Ecto neural progenitor cell (in vitro differentiated cells): ENCODE measurements around the gene HSBP1L1.

ENCODE experiments used
- DNase-seq: peaks from one replicate; pipeline ENCODE4 v3.0.0-alpha.2; 2018; ENCODE audit warnings: low spot score

The HSBP1L1 gene

GRCh38 chr18:79964330-79965118 lies at the start of gene HSBP1L1:
TSS of gene HSBP1L1 (plus strand) at chr18:79964643. CDS start at chr18:79964736, 93 bp downstream.
- peak; percentile 83 for DNase-seq

GRCh38 chr18:79915161-79916127 lies 49.0 kb upstream of the HSBP1L1 start:
- DNase-seq = peak; percentile 36

- DNase-seq = no peak
Measured at GRCh38 chr18:79916128-79916494, 48.3 kb upstream of the HSBP1L1 start.

- DNase-seq = peak; percentile 26
Measured at GRCh38 chr18:79916546-79917168, 47.8 kb upstream of the HSBP1L1 start.

GRCh38 chr18:79917169-79917852 lies 47.1 kb upstream of the HSBP1L1 start:
- peak; percentile 30 for DNase-seq

GRCh38 chr18:79917853-79918614 lies 46.4 kb upstream of the HSBP1L1 start:
- peak; percentile 35 for DNase-seq

- DNase-seq = peak; percentile 32
Measured at GRCh38 chr18:79918615-79919011, 45.8 kb upstream of the HSBP1L1 start.

- DNase-seq = peak; percentile 31
Measured at GRCh38 chr18:79919089-79919488, 45.4 kb upstream of the HSBP1L1 start.

GRCh38 chr18:79921984-79922965 lies 42.2 kb upstream of the HSBP1L1 start:
- DNase-seq = peak; percentile 13

- DNase-seq = no peak
Measured at GRCh38 chr18:79922971-79923411, 41.5 kb upstream of the HSBP1L1 start.

GRCh38 chr18:79923896-79924585 lies 40.4 kb upstream of the HSBP1L1 start:
- no peak for DNase-seq

- peak; percentile 40 for DNase-seq
Measured at GRCh38 chr18:79924814-79925731, 39.4 kb upstream of the HSBP1L1 start.

- DNase-seq = peak; percentile 37
Measured at GRCh38 chr18:79926306-79926705, 38.1 kb upstream of the HSBP1L1 start.

- DNase-seq = peak; percentile 55
Measured at GRCh38 chr18:79926715-79927606, 37.5 kb upstream of the HSBP1L1 start.

GRCh38 chr18:79927607-79928562 lies 36.6 kb upstream of the HSBP1L1 start:
- no peak for DNase-seq

GRCh38 chr18:79928563-79928960 lies 35.9 kb upstream of the HSBP1L1 start:
- DNase-seq = peak; percentile 26
